Stimulated activated naive CD8-positive, alpha-beta T cell treated with anti-CD3 and anti-CD28 coated beads, Interleukin-15, amount 100 ng/mL, for 72 hours (primary cell): ENCODE measurements around the gene ZNF804B.
"Not testable (repeated sequence)": the region's sequence is repeated elsewhere in the genome, so short reads cannot be mapped to it uniquely, and the experiment has no call there.

Source experiments
- ATAC-seq: fragments of 150-1000 bp; cut with Tn5 transposase; 2 replicates; pipeline ENCODE4 v1.10.0; 2021; ENCODE audit warnings: mild to moderate bottlenecking, moderate library complexity
- DNase-seq, 2 donors: peaks; one replicate each; pipeline ENCODE4 v3.0.0; 2021 to 2022
- H3K27ac Mint-ChIP-seq, 2 donors: one replicate each; pipeline ENCODE4 v1.8.0; 2022; ENCODE audit warnings: mild to moderate bottlenecking in 2 of 2, mixed read lengths in 2 of 2, moderate library complexity in 2 of 2
- H3K27me3 Mint-ChIP-seq: one replicate; pipeline ENCODE4 v1.8.0; 2022; ENCODE audit warnings: mixed read lengths
- H3K4me1 Mint-ChIP-seq: one replicate; pipeline ENCODE4 v1.8.0; 2022; ENCODE audit warnings: mild to moderate bottlenecking, mixed read lengths
- H3K4me3 Mint-ChIP-seq, 2 donors: one replicate each; pipeline ENCODE4 v1.8.0; 2022; ENCODE audit warnings: mild to moderate bottlenecking in 2 of 2, mixed read lengths in 2 of 2, moderate library complexity in 1 of 2
- H3K9me3 Mint-ChIP-seq, 2 donors: one replicate each; pipeline ENCODE4 v1.8.0; 2022; ENCODE audit warnings: mixed read lengths in 2 of 2

ZNF804B gene

GRCh38 chr7:89182116-89182515 lies 422.6 kb downstream of the ZNF804B start:
- H3K27me3 Mint-ChIP-seq: no peaks in the 10 kb centered on the region
- no peak overlapping the region for H3K4me3 Mint-ChIP-seq

DNA sequence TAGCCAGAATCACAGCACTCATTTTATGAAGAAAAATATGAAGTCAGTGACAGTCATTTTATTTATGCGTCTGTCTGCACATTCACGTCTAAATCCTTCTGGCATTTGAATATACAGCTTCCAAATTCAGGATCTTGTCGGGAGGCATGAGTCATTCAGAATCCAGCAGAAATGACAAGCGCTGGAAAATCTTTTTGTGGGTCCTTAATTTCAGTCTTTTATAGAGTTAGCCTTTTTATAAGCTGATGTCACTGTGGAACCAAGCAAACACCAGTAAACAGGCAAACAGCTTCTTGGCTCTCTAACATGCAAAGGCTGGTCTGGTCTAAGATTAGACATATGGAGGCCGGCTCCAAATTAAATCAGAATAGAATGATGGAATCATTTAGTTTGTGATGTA lies 424.2 kb downstream of the ZNF804B start:
- Mint-ChIP-seq H3K4me3 (no peak overlapping the region), H3K27me3 (no peaks in the 10 kb centered on the region), H3K9me3 (peaks cover 11 to 13% of the 10 kb centered on the region in 2 donors), H3K27ac (no peak overlapping the region), H3K4me1 (no peaks in the 10 kb centered on the region)
- ATAC-seq (no peak), DNase-seq (no peak)

More at GRCh38 chr7:89182116-89182515, 422.6 kb downstream of the ZNF804B start:
- H3K9me3 Mint-ChIP-seq: peaks cover 11 to 13% of the 10 kb centered on the region in 2 donors
- DNase-seq (no peak), ATAC-seq (no peak)
- no peak overlapping the region for H3K27ac Mint-ChIP-seq
- H3K4me1 Mint-ChIP-seq: no peaks in the 10 kb centered on the region

GRCh38 chr7:89200758-89201157 lies 441.3 kb downstream of the ZNF804B start:
- Mint-ChIP-seq H3K4me1 (no peaks in the 10 kb centered on the region), H3K27ac (no peak overlapping the region), H3K4me3 (no peak overlapping the region), H3K27me3 (no peaks in the 10 kb centered on the region), H3K9me3 (no peaks in the 10 kb centered on the region)
- DNase-seq (no peak), ATAC-seq (no peak)

GRCh38 chr7:89223900-89224395 lies 464.4 kb downstream of the ZNF804B start:
- no peaks in the 10 kb centered on the region for H3K4me1 Mint-ChIP-seq
- H3K9me3 Mint-ChIP-seq: no peaks in the 10 kb centered on the region
- H3K4me3 Mint-ChIP-seq: no peak overlapping the region
- no peaks in the 10 kb centered on the region for H3K27me3 Mint-ChIP-seq
- DNase-seq (no peak), ATAC-seq (no peak)
- H3K27ac Mint-ChIP-seq: no peak overlapping the region

GRCh38 chr7:89228688-89229171 lies 469.2 kb downstream of the ZNF804B start:
- H3K27me3 Mint-ChIP-seq, ATAC-seq: not testable (repeated sequence)

GRCh38 chr7:89238156-89238555 lies 478.7 kb downstream of the ZNF804B start:
- Mint-ChIP-seq H3K4me3 (no peak overlapping the region), H3K27ac (no peak overlapping the region), H3K9me3 (peaks cover 0 to 4% of the 10 kb centered on the region in 2 donors), H3K4me1 (no peaks in the 10 kb centered on the region), H3K27me3 (no peaks in the 10 kb centered on the region)
- DNase-seq: no peak
- no peak for ATAC-seq

More at GRCh38 chr7:89228688-89229171, 469.2 kb downstream of the ZNF804B start:
- H3K4me1 Mint-ChIP-seq, H3K27ac Mint-ChIP-seq, H3K4me3 Mint-ChIP-seq, DNase-seq, H3K9me3 Mint-ChIP-seq: not testable (repeated sequence)

- H3K27ac Mint-ChIP-seq: no peak overlapping the region
- no peaks in the 10 kb centered on the region for H3K4me1 Mint-ChIP-seq
- H3K9me3 Mint-ChIP-seq: peaks cover 0 to 12% of the 10 kb centered on the region in 2 donors
- no peak overlapping the region for H3K4me3 Mint-ChIP-seq
- no peak for ATAC-seq
- H3K27me3 Mint-ChIP-seq: peaks cover 8% of the 10 kb centered on the region
- DNase-seq: no peak
Measured at GRCh38 chr7:89246196-89246595, 486.7 kb downstream of the ZNF804B start.

DNA sequence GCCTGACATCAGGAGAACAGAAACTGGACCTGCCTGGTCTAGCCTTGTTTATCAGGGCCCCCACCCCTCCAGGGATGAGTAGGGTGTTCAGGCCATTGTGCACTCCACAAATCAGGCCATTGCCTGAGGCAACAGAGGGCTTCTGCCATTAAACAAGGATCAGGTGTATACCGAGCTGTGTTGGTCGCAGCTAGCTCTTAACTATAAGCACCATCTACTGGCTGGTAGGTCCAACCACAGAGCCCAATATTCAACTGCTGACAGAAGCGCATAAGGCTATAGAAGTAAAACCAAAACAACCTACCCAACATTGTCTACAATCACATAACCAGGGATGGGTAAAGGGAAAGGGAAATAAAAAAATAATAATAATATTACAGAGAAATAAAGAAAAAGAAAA lies 487.7 kb downstream of the ZNF804B start:
- Mint-ChIP-seq H3K27ac (no peak overlapping the region), H3K4me1 (no peaks in the 10 kb centered on the region), H3K27me3 (peaks cover 8% of the 10 kb centered on the region), H3K9me3 (peaks cover 0 to 15% of the 10 kb centered on the region in 2 donors), H3K4me3 (no peak overlapping the region)
- DNase-seq: no peak
- no peak for ATAC-seq

DNA sequence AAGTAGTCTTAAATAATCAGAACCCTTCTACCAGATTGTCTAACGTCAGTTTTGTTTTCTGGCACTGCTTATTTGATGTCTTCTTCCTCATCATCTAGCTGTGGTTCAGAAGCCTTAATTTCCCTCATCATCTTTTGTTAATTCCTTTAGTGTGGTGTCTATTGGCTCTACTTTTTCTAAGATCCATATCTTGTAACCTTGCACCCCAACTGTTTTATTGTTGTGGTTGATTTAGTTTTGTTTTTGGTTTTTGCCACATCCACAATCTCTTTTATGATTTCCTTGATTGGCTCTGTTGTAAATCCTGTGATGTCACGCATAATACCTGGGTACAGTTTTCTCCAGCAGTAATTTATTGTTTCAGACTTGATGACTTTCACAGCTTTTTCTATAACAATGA lies 499.6 kb downstream of the ZNF804B start:
- Mint-ChIP-seq H3K4me1 (peaks cover 6% of the 10 kb centered on the region), H3K27ac (no peak overlapping the region), H3K27me3 (peaks cover 8% of the 10 kb centered on the region), H3K9me3 (no peaks in the 10 kb centered on the region), H3K4me3 (no peak overlapping the region)
- no peak for ATAC-seq
- no peak for DNase-seq

DNA sequence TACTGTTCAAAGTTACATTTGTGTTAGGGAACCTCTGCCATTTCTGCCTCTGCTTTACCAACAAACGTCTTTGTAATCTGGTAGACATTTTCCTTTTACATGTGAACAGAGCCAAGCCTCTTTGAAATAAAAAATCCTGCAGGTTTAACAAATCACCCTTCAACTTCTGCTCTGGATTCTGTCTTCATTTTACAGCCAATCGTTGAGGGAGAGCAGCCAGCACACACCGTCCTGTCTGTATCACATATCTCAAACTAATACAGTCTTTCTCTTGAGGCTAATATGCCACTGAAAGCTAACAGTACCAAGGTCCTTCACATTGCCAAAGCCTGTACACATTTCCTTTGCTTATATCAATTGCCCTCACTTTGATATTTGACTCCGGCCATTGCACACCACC lies 504.6 kb downstream of the ZNF804B start:
- Mint-ChIP-seq H3K4me1 (peaks cover 2% of the 10 kb centered on the region), H3K4me3 (no peak overlapping the region), H3K27ac (no peak overlapping the region), H3K27me3 (peaks cover 14% of the 10 kb centered on the region), H3K9me3 (no peaks in the 10 kb centered on the region)
- DNase-seq: no peak
- ATAC-seq: no peak

- Mint-ChIP-seq H3K27me3 (peaks cover 5% of the 10 kb centered on the region), H3K4me3 (no peak overlapping the region), H3K4me1 (no peaks in the 10 kb centered on the region), H3K27ac (no peak overlapping the region), H3K9me3 (no peaks in the 10 kb centered on the region)
- DNase-seq: no peak
- ATAC-seq: no peak
Measured at GRCh38 chr7:89265631-89266030, 506.1 kb downstream of the ZNF804B start.

DNA sequence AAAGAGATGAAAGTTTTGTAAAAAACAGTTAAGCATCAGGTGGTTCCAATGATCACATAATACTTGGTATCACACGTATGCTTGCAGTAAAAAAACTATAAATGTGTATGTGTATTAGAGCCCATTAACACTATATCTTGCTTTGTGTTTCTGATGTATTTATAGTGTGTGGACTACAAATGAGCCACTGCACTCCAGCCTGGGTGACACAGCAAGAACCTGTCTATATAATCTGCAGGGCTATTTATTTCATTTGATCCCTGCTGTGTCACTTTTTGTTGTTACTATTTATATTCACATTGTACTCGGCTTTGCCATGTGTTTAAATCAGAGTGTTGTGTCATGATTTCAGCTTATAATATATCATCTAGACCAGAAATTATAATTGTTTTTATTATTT lies 523.8 kb downstream of the ZNF804B start:
- DNase-seq (no peak), ATAC-seq (no peak)
- H3K4me1 Mint-ChIP-seq: no peaks in the 10 kb centered on the region
- H3K27ac Mint-ChIP-seq: no peak overlapping the region
- H3K9me3 Mint-ChIP-seq: no peaks in the 10 kb centered on the region
- no peaks in the 10 kb centered on the region for H3K27me3 Mint-ChIP-seq
- no peak overlapping the region for H3K4me3 Mint-ChIP-seq

GRCh38 chr7:89308535-89308934 lies 549.0 kb downstream of the ZNF804B start:
- no peaks in the 10 kb centered on the region for H3K9me3 Mint-ChIP-seq
- H3K4me3 Mint-ChIP-seq: no peak overlapping the region

DNA sequence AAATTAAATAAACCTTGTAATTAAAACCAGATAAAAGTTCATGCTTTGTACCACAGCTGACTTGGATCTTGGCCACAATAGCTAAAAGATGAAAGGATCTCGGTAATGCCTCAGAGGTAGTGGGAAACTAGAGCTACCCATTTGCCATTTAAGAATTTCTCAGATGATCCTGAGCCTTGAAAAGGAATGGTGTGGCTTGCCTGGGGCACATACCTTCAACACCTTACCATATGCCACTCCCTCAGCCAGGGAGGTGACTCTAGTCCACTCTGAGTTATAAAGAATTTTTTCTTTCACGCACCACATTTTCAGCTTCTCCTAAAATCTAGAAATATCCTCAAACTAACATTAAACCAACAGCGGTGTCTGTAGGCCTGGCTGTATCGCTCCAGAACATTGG lies 552.4 kb downstream of the ZNF804B start:
- no peak for ATAC-seq
- no peak for DNase-seq
- Mint-ChIP-seq H3K4me1 (no peaks in the 10 kb centered on the region), H3K27me3 (no peaks in the 10 kb centered on the region), H3K27ac (no peak overlapping the region), H3K9me3 (no peaks in the 10 kb centered on the region), H3K4me3 (no peak overlapping the region)

More at GRCh38 chr7:89308535-89308934, 549.0 kb downstream of the ZNF804B start:
- ATAC-seq (no peak), DNase-seq (no peak)
- H3K27ac Mint-ChIP-seq: no peak overlapping the region
- no peaks in the 10 kb centered on the region for H3K27me3 Mint-ChIP-seq
- H3K4me1 Mint-ChIP-seq: no peaks in the 10 kb centered on the region

DNA sequence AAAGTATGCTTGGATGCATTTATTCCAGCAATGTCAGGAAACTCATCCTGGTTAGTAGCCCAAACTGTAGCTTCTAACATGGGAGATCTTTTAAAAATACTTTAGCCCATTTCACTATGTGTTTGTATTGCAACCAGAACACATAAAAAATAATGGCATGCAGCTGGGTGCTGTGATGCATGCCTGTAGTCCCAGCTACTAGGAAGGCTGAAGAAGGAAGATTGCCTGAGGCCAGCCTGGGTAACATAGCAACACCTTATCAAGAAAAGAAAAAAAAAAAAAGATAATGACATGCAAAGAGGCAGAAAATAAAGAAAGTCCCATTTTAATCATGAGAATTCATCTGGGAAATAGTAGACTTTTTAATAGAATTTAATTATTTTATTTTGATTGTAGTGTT lies 553.1 kb downstream of the ZNF804B start:
- Mint-ChIP-seq H3K27ac (no peak overlapping the region), H3K9me3 (no peaks in the 10 kb centered on the region), H3K4me1 (no peaks in the 10 kb centered on the region), H3K27me3 (no peaks in the 10 kb centered on the region), H3K4me3 (no peak overlapping the region)
- DNase-seq: no peak
- no peak for ATAC-seq

GRCh38 chr7:89316584-89317251 lies 557.2 kb downstream of the ZNF804B start:
- Mint-ChIP-seq H3K9me3 (no peaks in the 10 kb centered on the region), H3K4me1 (no peaks in the 10 kb centered on the region), H3K27me3 (no peaks in the 10 kb centered on the region), H3K27ac (no peak overlapping the region), H3K4me3 (no peak overlapping the region)
- DNase-seq (no peak), ATAC-seq (no peak)

GRCh38 chr7:89332026-89332425 lies 572.5 kb downstream of the ZNF804B start:
- ATAC-seq (no peak), DNase-seq (no peak)
- Mint-ChIP-seq H3K27ac (no peak overlapping the region), H3K4me1 (no peaks in the 10 kb centered on the region), H3K9me3 (no peaks in the 10 kb centered on the region), H3K27me3 (no peaks in the 10 kb centered on the region), H3K4me3 (no peak overlapping the region)
